NK-92 (cell line): ENCODE data around the gene LIPT1.
A peak's percentile ranks its signal among the peaks of the same experiment; 100 is the strongest.
"Not testable (repeated sequence)": the region's sequence is repeated elsewhere in the genome, so short reads cannot be mapped to it uniquely, and the experiment has no call there.

Experiments used
- DNase-seq: peaks from one replicate; lab custom pipeline; 2025; ENCODE audit not compliant: unreplicated experiment; lab: John Stamatoyannopoulos, UW

Gene LIPT1

GRCh38 chr2:99171377-99172140, 16.8 kb downstream of the LIPT1 start:
- DNase-seq = no peak

- DNase-seq = peak; percentile 60
These were observed 26.2 kb downstream of the LIPT1 start, which contains the start of the genes MITD1 and MRPL30 for GRCh38 chr2:99180755-99181623. MITD1 (minus strand) TSS chr2:99181058; CDS start chr2:99180981, 77 bp downstream. MRPL30 (plus strand) TSS chr2:99181184; CDS start chr2:99186204, 5,020 bp downstream.

DNA sequence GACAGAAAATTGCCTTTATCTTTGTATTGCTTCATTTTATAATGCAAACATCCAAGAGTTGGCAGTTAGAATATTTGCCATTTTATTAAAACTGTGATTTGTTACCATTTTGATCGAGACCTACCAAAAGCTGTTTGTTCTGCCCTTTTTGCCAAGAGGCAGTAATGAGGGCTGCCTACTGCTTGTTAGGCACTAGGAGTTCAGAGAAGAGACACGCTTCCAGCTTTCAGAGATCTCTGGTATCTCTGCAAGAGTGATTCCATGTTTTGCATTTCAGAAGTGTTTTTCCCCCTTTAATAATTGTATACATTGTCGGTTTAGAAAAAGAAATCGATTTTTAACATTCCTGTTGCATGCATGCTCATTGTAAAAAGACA, 26.8 kb downstream of the LIPT1 start:
- DNase-seq = no peak

DNA sequence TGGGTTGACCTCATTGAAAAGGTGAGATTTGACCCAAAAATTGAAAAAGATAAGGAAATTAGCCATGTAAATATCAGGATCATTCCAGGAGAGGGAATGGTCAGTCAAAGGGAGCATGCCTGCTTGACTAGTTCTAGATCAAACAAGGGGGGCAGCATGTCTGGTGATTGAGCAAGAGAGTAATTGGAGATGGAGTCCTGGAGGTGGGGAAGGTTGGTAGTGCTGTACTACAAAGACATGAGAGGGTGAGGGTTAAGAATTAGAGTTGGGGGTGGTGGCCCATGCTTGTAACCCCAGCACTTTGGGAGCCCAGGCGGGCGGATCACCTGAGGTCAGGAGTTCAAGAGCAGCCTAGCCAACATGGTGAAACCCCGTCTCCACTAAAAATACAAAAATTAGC, 28.3 kb downstream of the LIPT1 start:
- no peak for DNase-seq

DNA sequence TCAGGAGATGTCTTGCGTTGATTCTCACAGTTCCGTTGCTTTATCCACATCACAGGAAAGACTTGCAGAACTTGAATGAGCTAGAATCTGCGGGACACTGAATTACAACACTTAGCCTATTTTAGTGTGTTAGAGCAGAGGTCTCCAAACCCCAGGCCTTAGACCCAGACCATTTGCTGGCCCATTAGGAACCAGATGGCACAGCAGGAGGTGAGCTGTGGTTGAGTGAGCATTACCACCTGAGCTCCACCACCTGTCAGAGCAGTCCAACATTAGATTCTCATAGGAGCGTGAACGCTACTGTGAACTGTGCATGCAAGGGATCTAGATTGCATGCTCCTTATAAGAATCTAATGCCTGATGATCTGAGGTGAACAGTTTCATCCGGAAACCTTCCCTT, 30.0 kb downstream of the LIPT1 start:
- DNase-seq = no peak

DNA sequence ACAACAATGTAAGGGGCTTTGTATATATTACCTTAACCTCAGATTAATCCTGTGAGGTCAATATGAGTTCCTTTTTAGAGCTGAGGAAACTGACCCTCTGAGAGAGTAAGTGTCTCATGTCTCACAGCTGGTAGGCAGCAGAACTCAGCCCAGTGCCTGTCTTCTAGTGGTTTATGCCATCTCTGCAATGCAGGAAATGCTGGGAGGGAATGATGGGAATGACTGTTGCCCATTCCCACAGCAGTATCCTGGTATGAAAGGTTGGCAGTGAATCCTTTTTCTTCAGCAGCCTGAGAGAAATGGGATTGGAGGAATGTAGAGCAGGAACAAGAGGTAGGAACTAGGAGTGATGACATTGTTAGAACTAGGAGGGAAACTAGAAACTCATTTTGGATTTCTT, 32.2 kb downstream of the LIPT1 start:
- no peak for DNase-seq

DNA sequence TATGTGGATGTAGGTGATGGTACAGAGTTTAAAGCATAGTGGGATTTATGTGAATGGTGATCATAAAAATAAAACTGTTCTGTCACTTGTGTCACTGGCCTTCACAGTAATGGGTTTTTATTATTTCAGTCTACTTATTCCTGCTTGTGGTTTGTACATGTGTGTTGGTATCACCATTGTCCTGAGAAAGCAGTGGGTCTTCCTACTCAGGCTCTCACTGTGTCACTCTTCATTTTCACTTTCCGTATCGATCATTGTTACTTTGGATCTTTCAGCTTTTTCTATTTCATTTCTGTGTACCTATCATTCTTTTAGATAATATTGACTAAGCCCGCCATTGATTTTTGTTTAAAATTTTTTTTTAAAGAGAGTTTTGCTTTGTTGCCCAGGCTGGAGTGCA, 33.6 kb downstream of the LIPT1 start:
- no peak for DNase-seq

DNA sequence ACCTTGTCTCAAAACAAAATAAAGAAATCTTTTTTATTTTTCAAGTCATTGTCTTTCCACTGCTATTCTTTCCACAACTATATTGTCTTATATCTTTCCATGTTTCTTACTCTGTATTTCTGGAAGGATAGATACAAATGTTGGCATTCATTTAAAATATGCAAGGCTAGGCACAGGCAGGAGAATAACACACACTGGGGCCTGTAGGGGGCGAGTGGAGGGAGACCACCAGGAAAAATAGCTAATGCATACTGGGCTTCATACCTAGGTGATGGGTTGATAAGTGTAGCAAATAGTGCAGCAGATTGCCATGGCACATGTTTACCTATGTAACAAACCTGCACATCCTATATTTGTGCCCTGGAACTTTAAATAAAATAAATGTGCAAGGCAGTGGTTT, 35.8 kb downstream of the LIPT1 start:
- no peak for DNase-seq

DNA sequence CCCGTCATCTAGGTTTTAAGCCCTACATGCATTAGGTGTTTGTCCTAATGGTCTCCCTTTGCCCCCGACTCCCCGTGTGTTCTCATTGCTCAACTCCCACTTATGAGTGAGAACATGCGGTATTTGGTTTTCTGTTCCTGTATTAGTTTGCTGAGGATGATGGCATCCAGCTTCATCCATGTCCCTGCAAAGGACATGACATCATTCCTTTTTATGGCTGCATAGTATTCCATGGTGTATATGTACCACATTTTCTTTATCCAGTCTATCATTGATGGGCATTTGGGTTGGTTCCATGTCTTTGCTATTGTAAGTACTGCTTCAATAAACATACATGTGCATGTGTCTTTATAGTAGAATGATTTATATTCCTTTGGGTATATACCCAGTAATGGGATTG, 37.6 kb downstream of the LIPT1 start:
- not testable (repeated sequence) for DNase-seq

DNA sequence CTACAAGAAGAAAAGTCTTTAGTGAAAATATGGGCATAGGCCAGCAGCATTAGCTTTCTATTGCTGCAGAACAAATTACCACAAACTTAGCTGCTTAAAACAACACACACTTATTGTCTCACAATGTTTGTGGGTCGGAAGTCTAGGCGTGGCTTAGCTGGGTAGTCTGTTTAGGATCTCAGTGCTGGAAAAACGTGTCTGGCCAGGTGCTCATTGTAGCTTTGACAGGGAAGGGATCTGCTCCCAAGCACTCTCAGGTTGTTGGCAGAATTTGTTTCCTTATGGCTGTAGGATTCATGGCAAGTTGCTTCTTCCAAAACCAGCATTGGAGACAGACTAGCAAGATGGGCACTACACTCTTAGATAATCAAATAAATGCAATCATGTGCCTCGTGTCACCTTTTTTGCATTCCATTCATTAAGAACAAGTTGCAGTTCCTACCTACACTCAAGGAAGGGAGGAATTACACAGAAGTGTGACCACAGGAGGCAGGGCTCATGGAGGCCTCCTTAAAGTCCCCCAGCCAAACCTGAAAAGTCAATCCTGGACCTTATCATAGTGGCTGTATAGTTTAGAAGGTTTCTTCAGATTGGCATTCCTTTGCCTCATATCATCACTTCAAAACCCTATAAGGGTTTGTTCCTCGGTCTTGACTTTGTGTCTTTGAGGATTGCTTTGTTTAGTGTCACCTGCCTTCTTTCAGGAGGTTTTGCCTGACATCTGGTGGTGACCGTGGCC, 43.5 kb downstream of the LIPT1 start:
- no peak for DNase-seq

DNA sequence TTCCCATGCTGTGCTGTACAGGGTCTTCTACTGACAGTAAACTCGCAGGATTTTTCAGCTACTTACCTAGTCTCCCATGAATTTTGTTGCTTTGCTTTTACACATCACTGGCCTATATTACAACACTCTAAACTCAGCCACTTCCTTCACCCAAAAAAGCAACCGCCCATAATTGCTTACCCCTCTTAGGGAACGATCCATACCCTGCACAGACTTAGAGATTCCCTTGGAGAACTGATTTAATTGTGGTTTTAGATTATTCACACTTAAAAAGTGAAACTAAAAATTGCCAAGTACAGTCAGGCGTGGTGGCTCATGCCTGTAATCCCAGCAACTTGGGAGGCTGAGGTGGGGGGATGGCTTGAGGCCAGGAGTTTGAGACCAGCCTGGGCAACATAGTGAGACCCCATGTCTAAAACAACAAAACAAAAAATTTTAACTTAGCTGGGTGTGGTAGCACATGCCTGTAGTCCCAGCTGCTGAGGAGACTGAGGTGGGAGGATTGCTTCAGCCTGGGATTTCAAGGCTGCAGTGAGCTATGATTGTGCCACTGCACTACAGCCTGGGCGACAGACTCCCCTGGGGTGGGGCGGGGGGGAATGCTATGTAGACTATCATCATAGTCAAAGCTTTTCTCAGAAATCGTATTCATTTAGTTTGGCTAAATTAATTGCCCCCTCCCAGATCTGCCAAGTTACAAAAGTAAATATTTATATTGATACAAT, 45.5 kb downstream of the LIPT1 start:
- no peak for DNase-seq

GRCh38 chr2:99201959-99202678, 47.4 kb downstream of the LIPT1 start:
- DNase-seq = no peak

DNA sequence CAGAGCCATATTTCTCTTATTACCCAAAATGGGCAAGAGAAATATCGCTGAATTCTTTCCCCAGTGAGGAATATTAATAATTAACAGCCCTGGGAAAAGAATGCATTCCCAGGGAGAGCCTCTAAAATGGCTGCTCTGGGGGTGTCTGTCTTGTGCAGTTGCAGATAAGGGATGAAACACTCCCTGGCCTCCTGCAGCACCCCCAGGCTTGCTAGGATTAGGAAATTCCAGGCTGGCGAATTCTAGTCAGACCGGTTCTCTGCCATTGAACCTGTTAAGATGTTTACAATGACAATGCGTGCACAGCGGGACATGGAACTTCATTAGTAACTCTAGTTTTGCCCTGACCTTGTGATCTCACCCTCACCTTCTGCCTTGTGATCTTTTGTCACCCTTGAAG, 50.7 kb downstream of the LIPT1 start:
- no peak for DNase-seq
